Uterus (tissue), 2 donors: Measurements from ENCODE around the gene SNAPC4.
"Not testable (repeated sequence)": the region's sequence is repeated elsewhere in the genome, so short reads cannot be mapped to it uniquely, and the experiment has no call there.

Experiments
- CTCF ChIP-seq, 4 experiments: fragments of 200-600 bp in 2 of 4; fragments of 450-650 bp in 2 of 4; sonication (generic) in 2 of 4; IDR thresholded peaks; one replicate each; pipeline ENCODE4 v1.5.1; 2016 to 2019; ENCODE audit warnings: antibody characterized with exemption in 4 of 4, mild to moderate bottlenecking in 2 of 4, moderate library complexity in 1 of 4
- POLR2A ChIP-seq, 2 donors: fragments of 450-650 bp; IDR thresholded peaks; one replicate each; pipeline ENCODE4 v1.6.1; 2016; ENCODE audit warnings: antibody characterized with exemption in 2 of 2, mild to moderate bottlenecking in 1 of 2, moderate library complexity in 1 of 2

- TF ChIP-seq CTCF, POLR2A (IDR thresholded peaks at IDR 0.05): not testable (repeated sequence)
These were observed 7.1 kb upstream of the SNAPC4 start for GRCh38 chr9:136407061-136407460.
